Spleen (tissue), 11 donors: ENCODE results near the gene RACGAP1. TPM values are rescaled to one million over a fixed set of nuclear protein-coding genes. Genes with fewer than 3 reads are reported as not detected.

ENCODE experiments used
- DNase-seq: peaks from one replicate; pipeline ENCODE4 v3.0.0-alpha.2; 2020
- H3K27ac ChIP-seq, 8 donors: fragments of 200-600 bp; sonication (generic) in 7 of 8; 1 replicate in 4 of 8; 2 replicates in 4 of 8; pipeline versions ENCODE4 v1.5.0 to v1.8.0; 2016 to 2021; ENCODE audit warnings: inconsistent platforms in 4 of 8, mild to moderate bottlenecking in 4 of 8, moderate library complexity in 1 of 8
- H3K27me3 ChIP-seq, 7 donors: fragments of 200-600 bp; sonication (generic) in 6 of 7; replicated peaks in 1 of 7; 1 replicate in 4 of 7; 2 replicates in 3 of 7; pipeline versions ENCODE4 v1.5.0 to v1.8.0; 2016 to 2021; ENCODE audit warnings: inconsistent platforms in 3 of 7, mild to moderate bottlenecking in 1 of 7
- H3K36me3 ChIP-seq, 6 donors: fragments of 200-600 bp; sonication (generic) in 5 of 6; 1 replicate in 4 of 6; 2 replicates in 2 of 6; pipeline versions ENCODE4 v1.5.0 to v1.8.0; 2016 to 2021; ENCODE audit warnings: inconsistent platforms in 2 of 6
- H3K4me1 ChIP-seq, 6 donors: fragments of 200-600 bp; sonication (generic) in 5 of 6; 1 replicate in 3 of 6; 2 replicates in 3 of 6; pipeline versions ENCODE4 v1.5.0 to v1.8.0; 2016 to 2021; ENCODE audit warnings: inconsistent platforms in 3 of 6
- H3K4me3 ChIP-seq, 8 donors: fragments of 200-600 bp; sonication (generic) in 7 of 8; 1 replicate in 4 of 8; 2 replicates in 4 of 8; pipeline versions ENCODE4 v1.5.0 to v1.8.0; 2016 to 2021; ENCODE audit warnings: inconsistent platforms in 4 of 8, mild to moderate bottlenecking in 4 of 8, moderate library complexity in 2 of 8
- H3K9me3 ChIP-seq, 8 donors: fragments of 200-600 bp; sonication (generic) in 7 of 8; 1 replicate in 4 of 8; 2 replicates in 4 of 8; pipeline versions ENCODE4 v1.5.0 to v1.8.0; 2016 to 2021; ENCODE audit warnings: inconsistent platforms in 4 of 8
- CTCF ChIP-seq, 11 experiments: fragments of 200-600 bp in 7 of 11; fragments of 450-650 bp in 4 of 11; sonication (generic) in 4 of 11; IDR thresholded peaks in 8 of 11; conservative IDR thresholded peaks in 3 of 11; 1 replicate in 7 of 11; 2 replicates in 4 of 11; pipeline versions ENCODE4 v1.4.0 to v1.8.0; 2016 to 2021; ENCODE audit warnings: antibody characterized with exemption in 11 of 11, inconsistent platforms in 4 of 11, mild to moderate bottlenecking in 1 of 11
- POLR2A ChIP-seq, 3 donors: fragments of 450-650 bp; IDR thresholded peaks; one replicate each; pipeline ENCODE4 v1.5.1; 2017; ENCODE audit warnings: antibody characterized with exemption in 3 of 3, mild to moderate bottlenecking in 1 of 3
- POLR2AphosphoS5 ChIP-seq, 3 donors: sonication (generic); formaldehyde crosslinking; IDR thresholded peaks; one replicate each; pipeline ENCODE4 v1.5.1; 2017; ENCODE audit warnings: antibody characterized with exemption in 3 of 3
- WGBS, 5 donors: extraction: QIAGEN DNeasy Blood & Tissue Kit in 3 of 5; methylation state at CpG; one replicate each; pipeline versions ENCODE4 v1.1.5 to v1.1.7; 2013 to 2018; 5-methylcytosine and 5-hydroxymethylcytosine counted together
- intact Hi-C: fragments of 100-400 bp; cut with DNase I; formaldehyde crosslinking; loops from one replicate; pipeline ENCODE4 v1.15.0; 2023; ENCODE audit warnings: low total_unique reads
- polyA plus RNA-seq, 3 donors: library from polyadenylated mRNA; stranded (reverse); fragments of 200-250 nt; gene quantifications; one replicate each; pipeline ENCODE4 v1.2.1, GENCODE V29; 2013
- total RNA-seq, 7 donors: library from RNA; depleted of rRNA in 3 of 7; stranded (reverse); fragments of >200 nt in 3 of 7; fragmentation: NEBNext Ultra II Directional in 4 of 7; extraction: Animal tissue kit (Norgen Biotek cat#: 25700) in 4 of 7; gene quantifications; one replicate each; pipeline versions ENCODE4 v1.1.0 to v1.2.1, GENCODE V29; 2016 to 2021
- donor health status: healthy with polysubstance abuse.
- donor health status: DM: no; HTN: no; CAD: no; lungs with moderate emphysema.
- donor health status: DM: no; HTN: no; CAD: no.
- donor health status: Bipolar disorder and iron deficiency.
- donor health status: healthy.
- donor health status: DM: no; HTN: no; CAD: no.
- donor health status: DM: yes; HTN: yes; CAD: no.

RACGAP1 gene
- total and polyA plus RNA-seq, 10 donors: 3.4 to 21.1 (median 9.4) TPM

- Histone ChIP-seq H3K27me3 (peaks cover 0 to 38% (median 0%) of the 10 kb centered on the region in 7 donors), H3K4me3 (no peak overlapping the region), H3K36me3 (no peaks in the 10 kb centered on the region), H3K27ac (no peak overlapping the region), H3K9me3 (no peaks in the 10 kb centered on the region), H3K4me1 (peaks cover 0 to 9% (median 6%) of the 10 kb centered on the region in 6 donors)
- intact Hi-C loops: loop anchor here (10.0 kb wide), 1 partner anchor 201 kb away; no protein-coding TSS in a partner anchor
- no peak for DNase-seq
- no peak for TF ChIP-seq CTCF (IDR thresholded peaks at IDR 0.05 in 8 of 11, conservative IDR thresholded peaks at IDR 0.05 in 3 of 11)
- no peak for TF ChIP-seq POLR2AphosphoS5 (IDR thresholded peaks at IDR 0.05)
- no peak for TF ChIP-seq POLR2A (IDR thresholded peaks at IDR 0.05)
- 73 to 84% (median 77%) methylated on average over 3 of the region's 3 CpGs for WGBS, 5 donors
Observed at GRCh38 chr12:50065726-50066310, 40.5 kb upstream of the RACGAP1 start.

- TF ChIP-seq POLR2A (IDR thresholded peaks at IDR 0.05) (no peak), POLR2AphosphoS5 (IDR thresholded peaks at IDR 0.05) (no peak), CTCF (IDR thresholded peaks at IDR 0.05 in 8 of 11, conservative IDR thresholded peaks at IDR 0.05 in 3 of 11) (no peak)
- H3K27ac ChIP-seq: no peak overlapping the region
- DNase-seq: no peak
Observed at GRCh38 chr12:50062728-50063460, 37.6 kb upstream of the RACGAP1 start.

GRCh38 chr12:50061946-50062686, 36.8 kb upstream of the RACGAP1 start:
- intact Hi-C loops: loop anchor here (10.0 kb wide), 1 partner anchor 197 kb away; no protein-coding TSS in a partner anchor
- Histone ChIP-seq H3K36me3 (no peaks in the 10 kb centered on the region), H3K4me1 (peaks cover 0 to 20% (median 9%) of the 10 kb centered on the region in 6 donors), H3K27me3 (peaks cover 0 to 74% (median 14%) of the 10 kb centered on the region in 7 donors), H3K27ac (no peak overlapping the region), H3K4me3 (no peak overlapping the region), H3K9me3 (no peaks in the 10 kb centered on the region)
- TF ChIP-seq POLR2AphosphoS5 (IDR thresholded peaks at IDR 0.05) (no peak), CTCF (IDR thresholded peaks at IDR 0.05 in 8 of 11, conservative IDR thresholded peaks at IDR 0.05 in 3 of 11) (no peak), POLR2A (IDR thresholded peaks at IDR 0.05) (no peak)
- DNase-seq: no peak
- 46 to 64% (median 49%) methylated on average over 6 of the region's 6 CpGs for WGBS, 5 donors

More at GRCh38 chr12:50062728-50063460, 37.6 kb upstream of the RACGAP1 start:
- 60 to 91% (median 76%) methylated on average over 4 to 5 of the region's 5 CpGs for whole genome bisulfite sequencing, 5 donors
- Histone ChIP-seq H3K4me3 (no peak overlapping the region), H3K4me1 (peaks cover 0 to 14% (median 3%) of the 10 kb centered on the region in 6 donors), H3K36me3 (no peaks in the 10 kb centered on the region), H3K27me3 (peaks cover 0 to 67% (median 9%) of the 10 kb centered on the region in 7 donors), H3K9me3 (no peaks in the 10 kb centered on the region)
- intact Hi-C loops: loop anchor here (10.0 kb wide), 1 partner anchor 198 kb away; no protein-coding TSS in a partner anchor
